GM12801 (cell line): ENCODE results near the gene CKAP5.

Source experiments
- CTCF ChIP-seq: IDR thresholded peaks from one replicate; pipeline ENCODE4 v1.5.1; 2011; ENCODE audit warnings: control low read depth; ENCODE audit not compliant: insufficient read length; ENCODE audit errors: extremely low read depth

The CKAP5 gene

GRCh38 chr11:46726206-46726862 lies 119.7 kb downstream of the CKAP5 start:
- TF ChIP-seq CTCF, result no peak

- TF ChIP-seq CTCF, result no peak
These were observed 120.5 kb downstream of the CKAP5 start for GRCh38 chr11:46725338-46726205.

- no peak for TF ChIP-seq CTCF
These were observed 122.0 kb downstream of the CKAP5 start for GRCh38 chr11:46724088-46724487.

GRCh38 chr11:46723359-46723680 lies 122.8 kb downstream of the CKAP5 start:
- TF ChIP-seq CTCF, result no peak

GRCh38 chr11:46722566-46723358 lies 123.3 kb downstream of the CKAP5 start:
- no peak for TF ChIP-seq CTCF

- no peak for TF ChIP-seq CTCF
These were observed 124.8 kb downstream of the CKAP5 start for GRCh38 chr11:46721286-46721685.

- no peak for TF ChIP-seq CTCF
These were observed 126.4 kb downstream of the CKAP5 start for GRCh38 chr11:46719543-46720218.
